Islet precursor cell (in vitro differentiated cells): ENCODE measurements around the gene GPR15LG.
"Not testable (repeated sequence)": the region's sequence is repeated elsewhere in the genome, so short reads cannot be mapped to it uniquely, and the experiment has no call there.

Source experiments
- DNase-seq: peaks from one replicate; pipeline ENCODE4 v3.0.0-alpha.2; 2018

Gene GPR15LG

DNA sequence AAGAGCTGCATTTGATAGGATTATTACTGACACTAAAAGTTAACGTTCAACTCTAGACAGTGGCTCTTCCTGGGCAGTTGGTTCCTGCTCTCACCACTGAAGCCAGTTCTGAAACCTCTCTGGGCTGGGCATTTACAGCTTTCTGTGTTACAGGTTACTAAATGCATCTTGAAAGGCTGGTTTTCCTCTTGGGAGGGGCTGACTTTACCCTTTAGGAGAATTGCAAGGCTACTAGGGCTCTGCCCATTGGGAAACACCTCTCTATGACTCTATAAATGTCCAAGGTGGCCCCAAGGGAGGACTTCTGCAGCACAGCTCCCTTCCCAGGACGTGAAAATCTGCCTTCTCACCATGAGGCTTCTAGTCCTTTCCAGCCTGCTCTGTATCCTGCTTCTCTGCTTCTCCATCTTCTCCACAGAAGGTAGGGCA lies at the start of gene GPR15LG:
TSS of gene GPR15LG (plus strand) at position 301 of the 429 bp plus-strand sequence. CDS start at position 352, 51 bp downstream.
- peak; percentile 38 for DNase-seq

GRCh38 chr10:84125910-84126784 lies 47.5 kb upstream of the GPR15LG start:
- DNase-seq, result not testable (repeated sequence)

- no peak for DNase-seq
Measured at GRCh38 chr10:84126785-84127167, 46.8 kb upstream of the GPR15LG start.

DNA sequence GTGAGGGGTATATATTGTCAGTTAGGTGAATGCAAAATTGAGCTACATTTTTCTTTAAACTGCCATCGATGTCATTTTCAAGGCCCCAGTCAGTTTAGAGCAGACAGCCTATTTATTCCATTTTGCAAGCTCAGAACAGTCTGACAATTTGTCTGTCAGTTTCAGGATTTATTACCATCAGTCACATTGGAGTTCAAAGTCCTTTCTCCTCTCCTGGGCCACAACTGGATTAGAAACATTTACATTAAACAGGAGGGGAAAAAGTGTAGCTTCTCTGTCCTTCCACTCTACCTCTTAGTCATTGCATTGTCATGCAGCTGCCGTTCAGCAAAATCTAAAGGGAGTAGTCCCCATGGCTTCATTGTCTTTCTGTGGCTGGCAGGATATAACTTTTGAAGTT lies 37.8 kb upstream of the GPR15LG start:
- no peak for DNase-seq

DNA sequence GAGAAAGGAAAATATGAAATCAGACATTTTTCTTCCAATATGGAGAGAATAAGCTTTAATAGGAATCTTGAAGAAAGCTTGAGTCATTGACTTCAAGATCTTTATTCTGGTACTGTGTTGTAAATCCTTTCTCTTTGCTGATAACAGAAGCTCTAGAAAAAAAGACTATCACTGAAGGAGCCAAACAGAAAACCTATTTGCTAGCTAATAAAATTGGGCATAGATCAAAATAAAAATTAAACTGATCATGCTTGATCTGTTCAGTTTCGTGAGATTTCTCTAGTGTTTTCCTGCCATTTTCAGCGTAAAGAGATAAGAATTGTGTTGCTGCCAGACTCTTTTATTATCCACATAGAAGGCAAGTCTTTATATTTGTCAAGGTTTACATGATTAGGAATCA lies 35.8 kb upstream of the GPR15LG start:
- DNase-seq, result no peak

DNA sequence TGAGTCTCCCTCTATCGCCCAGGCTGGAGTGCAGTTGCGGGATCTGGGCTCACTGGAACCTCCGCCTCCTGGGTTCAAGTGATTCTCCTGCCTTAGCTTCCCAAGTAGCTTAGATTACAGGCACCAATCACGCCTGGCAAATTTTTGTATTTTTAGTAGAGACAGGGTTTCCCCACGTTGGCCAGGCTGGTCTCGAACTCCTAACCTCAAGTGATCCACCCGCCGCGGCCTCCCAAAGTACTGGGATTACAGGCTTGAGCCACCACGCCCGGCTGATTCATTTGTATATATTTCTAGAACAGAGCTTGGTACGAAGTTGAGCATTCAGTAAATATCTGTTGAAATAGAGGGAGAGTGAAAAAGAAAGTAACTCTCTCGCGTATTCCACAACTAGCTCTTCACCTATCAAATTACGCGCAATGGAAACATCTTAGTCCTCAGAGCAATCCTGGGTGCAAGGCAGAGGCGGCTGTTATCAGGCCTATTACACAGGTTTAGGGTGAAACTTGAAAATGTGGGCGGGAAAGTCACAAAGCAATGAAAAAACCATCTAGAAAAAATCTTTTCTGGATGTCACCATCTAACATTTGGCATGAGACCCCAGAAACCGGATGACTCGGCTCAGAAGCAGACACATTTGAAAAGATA lies 35.0 kb upstream of the GPR15LG start:
- DNase-seq, result no peak

DNA sequence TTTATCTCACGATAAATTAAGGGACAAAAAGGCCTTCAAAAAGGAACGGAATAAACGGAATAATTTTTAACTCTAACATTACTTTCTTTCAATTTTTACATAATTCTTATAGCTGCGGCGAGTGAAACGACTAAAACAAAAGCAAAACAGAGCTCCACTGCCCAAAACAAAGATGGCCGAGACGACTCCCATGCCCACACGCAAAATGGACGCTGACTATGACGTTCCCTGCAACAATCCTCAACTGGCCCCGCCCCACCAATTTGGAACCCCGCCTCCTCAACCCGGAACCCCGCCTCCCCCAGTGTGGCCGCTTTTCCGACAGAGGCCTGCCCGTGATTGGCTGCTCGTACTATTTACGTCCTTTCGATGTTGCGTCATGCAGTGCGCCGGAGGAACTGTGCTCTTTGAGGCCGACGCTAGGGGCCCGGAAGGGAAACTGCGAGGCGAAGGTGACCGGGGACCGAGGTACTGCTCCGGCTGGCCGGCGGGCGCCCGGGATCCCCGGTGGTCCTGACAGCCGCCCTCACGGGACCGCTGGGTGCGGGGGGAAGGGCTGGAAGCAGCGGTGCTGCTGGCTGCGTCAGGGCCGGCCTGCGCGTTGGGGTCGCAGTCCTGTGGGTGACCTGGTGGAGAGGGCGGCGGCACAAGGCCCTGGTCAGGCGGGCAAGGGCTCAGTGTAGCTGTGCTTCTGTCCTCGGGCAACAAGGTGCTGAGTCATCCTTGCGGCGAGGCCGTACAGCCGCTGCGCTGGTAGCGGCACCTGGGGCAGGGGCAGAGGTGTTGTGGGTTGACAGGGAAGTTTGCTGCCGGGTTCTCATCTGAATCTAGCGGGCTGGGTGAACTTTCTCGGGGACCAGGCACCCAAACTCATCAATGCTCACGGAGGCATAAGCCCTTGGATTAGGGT lies 34.2 kb upstream of the GPR15LG start, which contains the start of gene GHITM:
TSS of gene GHITM (plus strand) at position 384 of the 910 bp plus-strand sequence. CDS start 1,992 bp downstream, outside the sequence.
- peak; percentile 99 for DNase-seq

DNA sequence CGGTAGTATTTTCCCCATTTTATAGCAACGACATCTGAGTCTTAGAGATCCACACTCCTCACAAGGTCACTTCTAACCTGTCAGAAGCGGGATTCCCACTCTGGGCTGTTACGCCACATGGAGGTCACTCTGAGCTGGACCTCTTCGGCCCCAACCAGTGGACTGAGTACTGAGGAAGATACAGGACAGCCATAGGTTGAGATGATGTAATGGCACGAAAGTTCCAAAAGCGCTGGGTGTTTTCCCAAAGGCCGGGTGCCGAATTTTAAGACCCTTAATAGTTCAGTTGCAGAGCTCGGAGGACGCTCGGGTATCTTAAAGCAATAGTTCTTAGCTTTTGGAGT lies 33.6 kb upstream of the GPR15LG start:
- DNase-seq, result peak; percentile 57

GRCh38 chr10:84147347-84147746 lies 26.3 kb upstream of the GPR15LG start:
- DNase-seq, result no peak

DNA sequence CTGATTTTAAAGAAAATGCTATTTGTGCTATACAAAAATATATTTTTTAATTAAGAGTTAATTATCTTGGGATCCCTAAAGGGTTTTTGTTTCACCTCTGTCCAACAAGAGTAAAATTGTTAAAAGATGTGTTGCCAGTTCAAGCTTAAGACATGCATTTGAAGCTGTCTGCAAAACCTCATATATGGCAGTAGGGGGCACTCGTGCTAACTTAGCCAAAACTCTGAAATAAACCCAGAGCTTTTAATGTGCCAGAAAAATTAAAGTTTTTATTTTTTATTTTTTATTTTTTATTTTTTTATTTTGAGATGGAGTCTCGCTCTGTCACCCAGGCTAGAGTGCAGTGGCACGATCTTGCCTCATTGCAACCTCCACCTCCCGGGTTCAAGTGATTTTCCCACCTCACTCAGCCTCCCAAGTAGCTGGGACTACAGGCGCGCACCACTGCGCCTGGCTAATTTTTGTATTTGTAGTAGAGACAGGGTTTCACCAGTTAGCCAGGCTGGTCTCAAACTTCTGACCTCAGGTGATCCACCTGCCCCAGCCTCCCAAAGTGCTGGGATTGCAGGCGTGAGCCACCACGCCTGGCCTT lies 25.5 kb upstream of the GPR15LG start:
- not testable (repeated sequence) for DNase-seq

DNA sequence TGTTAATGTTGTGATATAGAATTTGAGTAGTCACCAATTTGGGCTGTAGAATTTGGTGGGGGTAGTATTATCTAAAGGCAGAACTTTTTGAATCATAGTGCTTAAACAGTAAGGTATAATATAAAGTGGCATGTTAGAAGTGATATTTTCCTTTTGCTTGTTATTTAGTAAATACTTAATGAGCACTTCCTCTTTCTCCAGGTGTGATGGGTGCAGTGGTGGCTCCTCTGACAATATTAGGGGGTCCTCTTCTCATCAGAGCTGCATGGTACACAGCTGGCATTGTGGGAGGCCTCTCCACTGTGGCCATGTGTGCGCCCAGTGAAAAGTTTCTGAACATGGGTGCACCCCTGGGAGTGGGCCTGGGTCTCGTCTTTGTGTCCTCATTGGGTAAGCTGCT lies 23.7 kb upstream of the GPR15LG start:
- DNase-seq, result no peak

- DNase-seq, result no peak
Measured at GRCh38 chr10:84152769-84153168, 20.8 kb upstream of the GPR15LG start.

DNA sequence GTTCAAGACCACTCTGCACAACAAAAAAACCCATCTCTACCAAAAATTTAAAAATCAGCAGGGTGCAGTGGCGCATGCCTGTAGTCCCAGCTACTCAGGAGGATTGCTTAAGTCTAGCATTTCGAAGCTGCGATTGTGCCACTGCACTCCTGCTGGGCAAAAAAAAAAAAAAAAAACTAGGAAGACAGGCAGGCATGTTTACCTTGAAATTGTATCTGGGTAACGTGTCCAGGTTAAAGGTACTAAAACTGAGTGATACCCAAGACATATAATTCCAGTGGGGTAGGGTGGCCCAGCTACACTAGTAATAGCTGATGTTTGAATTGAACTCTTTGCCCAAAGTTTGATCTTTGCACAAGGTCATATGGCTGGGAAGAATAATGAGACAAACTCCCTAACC lies 18.1 kb upstream of the GPR15LG start:
- no peak for DNase-seq

GRCh38 chr10:84156009-84156408 lies 17.6 kb upstream of the GPR15LG start:
- DNase-seq, result no peak

DNA sequence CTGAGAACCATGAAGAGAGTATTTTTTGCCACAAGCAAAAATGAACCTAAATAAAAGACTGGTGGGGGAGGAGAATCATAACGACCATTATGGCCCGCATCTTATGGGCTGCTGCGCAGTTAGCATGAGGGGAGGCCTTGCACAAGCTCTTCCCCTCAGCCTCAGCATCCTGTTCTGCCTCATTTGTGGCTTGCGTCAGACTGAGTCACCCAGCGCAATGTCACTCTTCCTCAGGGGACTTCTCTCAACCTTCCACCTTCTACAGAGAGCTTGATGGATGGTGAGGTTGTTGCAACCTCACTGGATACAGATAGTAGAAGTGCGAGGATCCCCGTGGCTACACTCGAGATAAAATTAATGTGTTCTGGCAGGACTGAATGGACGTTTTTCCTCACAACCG lies 16.8 kb upstream of the GPR15LG start:
- DNase-seq, result no peak

DNA sequence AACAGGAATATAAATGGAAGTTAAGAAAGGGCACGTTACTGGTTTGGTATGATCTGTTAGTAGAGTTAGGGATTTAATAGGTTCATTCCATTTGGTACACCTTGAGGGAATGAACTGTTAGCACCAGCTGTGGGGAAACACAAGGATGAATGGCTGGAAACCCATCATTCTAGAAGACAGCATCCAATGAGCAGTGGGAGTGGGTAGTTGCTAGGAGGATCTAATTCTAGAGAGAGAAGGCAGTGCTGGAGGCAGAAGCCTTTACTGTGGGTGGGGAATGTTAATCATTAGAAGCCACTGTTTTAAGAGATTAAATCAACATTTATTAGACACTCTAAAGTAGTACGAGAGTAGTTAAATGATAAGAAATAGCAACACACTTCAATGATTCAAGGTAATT lies 15.5 kb upstream of the GPR15LG start:
- DNase-seq, result no peak

- no peak for DNase-seq
Measured at GRCh38 chr10:84158550-84158949, 15.1 kb upstream of the GPR15LG start.

- no peak for DNase-seq
Measured at GRCh38 chr10:84159076-84159685, 14.4 kb upstream of the GPR15LG start.

GRCh38 chr10:84160663-84161362 lies 12.8 kb upstream of the GPR15LG start:
- DNase-seq, result no peak

GRCh38 chr10:84163996-84164395 lies 9.6 kb upstream of the GPR15LG start:
- no peak for DNase-seq

DNA sequence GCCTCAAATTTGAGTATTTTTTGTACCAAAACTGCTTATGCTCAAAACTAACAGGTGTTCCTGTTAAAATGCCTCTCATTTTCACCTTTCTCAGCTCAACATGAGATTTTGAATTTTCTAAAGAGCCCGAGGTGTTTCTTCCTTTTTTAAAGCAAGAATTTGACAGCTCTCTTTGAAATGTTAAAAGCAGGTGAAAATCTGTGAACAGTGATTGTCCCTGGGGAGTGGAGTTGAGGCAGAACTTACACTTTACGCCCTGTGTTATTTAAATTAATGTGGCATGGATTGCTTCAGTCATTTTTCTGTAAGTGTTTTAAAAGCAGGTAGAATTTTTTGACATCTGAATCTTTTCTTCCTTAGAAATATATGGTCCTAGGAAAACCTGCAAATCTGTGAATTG lies 9.2 kb upstream of the GPR15LG start:
- no peak for DNase-seq
